Measurements from ENCODE around the gene DENND1A.

DENND1A gene

DNA sequence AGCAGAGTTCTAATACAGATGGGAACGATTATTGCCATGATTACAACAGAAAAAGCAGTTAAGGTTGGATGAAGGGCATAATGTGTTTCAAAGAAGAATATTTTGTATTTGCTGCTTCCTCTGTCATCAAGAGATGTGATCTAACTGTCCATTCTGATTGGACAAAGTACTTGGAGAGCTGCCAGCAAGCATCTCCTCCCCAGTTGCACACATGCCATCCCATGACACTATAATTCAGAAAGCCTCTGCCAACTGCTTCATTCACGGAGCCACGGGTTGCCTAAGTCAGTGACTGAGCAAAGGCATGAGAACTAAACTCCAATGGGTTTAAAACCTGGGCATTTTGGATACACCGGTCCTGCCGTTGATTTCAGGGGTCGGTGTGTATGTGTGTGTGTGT, 320.1 kb downstream of the DENND1A start:
- TF ChIP-seq, protein P1, sequence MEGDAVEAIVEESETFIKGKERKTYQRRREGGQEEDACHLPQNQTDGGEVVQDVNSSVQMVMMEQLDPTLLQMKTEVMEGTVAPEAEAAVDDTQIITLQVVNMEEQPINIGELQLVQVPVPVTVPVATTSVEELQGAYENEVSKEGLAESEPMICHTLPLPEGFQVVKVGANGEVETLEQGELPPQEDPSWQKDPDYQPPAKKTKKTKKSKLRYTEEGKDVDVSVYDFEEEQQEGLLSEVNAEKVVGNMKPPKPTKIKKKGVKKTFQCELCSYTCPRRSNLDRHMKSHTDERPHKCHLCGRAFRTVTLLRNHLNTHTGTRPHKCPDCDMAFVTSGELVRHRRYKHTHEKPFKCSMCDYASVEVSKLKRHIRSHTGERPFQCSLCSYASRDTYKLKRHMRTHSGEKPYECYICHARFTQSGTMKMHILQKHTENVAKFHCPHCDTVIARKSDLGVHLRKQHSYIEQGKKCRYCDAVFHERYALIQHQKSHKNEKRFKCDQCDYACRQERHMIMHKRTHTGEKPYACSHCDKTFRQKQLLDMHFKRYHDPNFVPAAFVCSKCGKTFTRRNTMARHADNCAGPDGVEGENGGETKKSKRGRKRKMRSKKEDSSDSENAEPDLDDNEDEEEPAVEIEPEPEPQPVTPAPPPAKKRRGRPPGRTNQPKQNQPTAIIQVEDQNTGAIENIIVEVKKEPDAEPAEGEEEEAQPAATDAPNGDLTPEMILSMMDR (IDR thresholded peaks at IDR 0.05) = no peak
- Histone ChIP-seq H3K4me3 (no peak overlapping the region), H3K27ac (no peak overlapping the region)
- DNase-seq (ENCODE audit: low spot score) = no peak

DNA sequence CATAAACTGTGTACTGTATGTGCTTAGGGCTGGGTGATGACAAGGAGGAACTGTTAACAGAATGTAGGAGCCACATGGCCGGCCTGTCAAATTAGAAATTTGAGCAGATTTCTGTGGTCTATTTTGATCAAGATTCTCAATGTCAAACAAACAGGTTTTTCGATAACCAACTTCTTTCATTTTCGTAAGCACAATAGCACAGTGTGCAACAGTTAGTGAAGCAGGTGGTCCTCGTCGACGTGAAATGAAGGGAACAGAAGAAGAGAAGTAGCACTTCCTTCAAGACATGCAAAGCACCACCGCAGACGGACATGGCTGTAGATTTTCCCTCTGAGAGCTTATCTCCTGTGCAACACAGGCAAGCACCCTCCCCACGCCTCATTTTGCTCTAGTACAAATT, 321.8 kb downstream of the DENND1A start:
- TF ChIP-seq, protein P1 (IDR thresholded peaks at IDR 0.05) = no peak
- no peak overlapping the region for H3K27ac ChIP-seq
- H3K4me3 ChIP-seq = no peak overlapping the region
- no peak for DNase-seq (ENCODE audit: low spot score)

DNA sequence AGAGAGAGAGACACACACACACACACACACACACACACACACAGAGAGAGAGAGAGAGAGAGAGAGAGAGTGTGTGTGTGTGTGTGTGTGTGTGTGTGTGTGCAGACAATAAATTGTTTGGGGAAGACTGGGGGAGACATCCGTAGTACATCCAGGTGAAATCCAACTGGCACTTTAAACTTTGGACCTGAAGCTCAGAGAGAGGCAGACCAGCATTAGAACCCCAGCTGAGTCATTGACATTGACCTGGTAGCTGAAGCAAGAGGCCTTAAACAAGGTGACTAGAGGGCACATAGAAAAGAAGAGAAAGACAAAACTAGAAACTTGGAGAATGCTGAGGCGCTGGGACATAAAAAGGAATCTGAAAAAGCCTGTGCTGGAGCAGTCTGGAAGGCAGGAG, 322.4 kb downstream of the DENND1A start:
- H3K4me3 ChIP-seq = no peak overlapping the region
- TF ChIP-seq, protein P1 (IDR thresholded peaks at IDR 0.05) = no peak
- no peak for DNase-seq (ENCODE audit: low spot score)
- no peak overlapping the region for H3K27ac ChIP-seq

DNA sequence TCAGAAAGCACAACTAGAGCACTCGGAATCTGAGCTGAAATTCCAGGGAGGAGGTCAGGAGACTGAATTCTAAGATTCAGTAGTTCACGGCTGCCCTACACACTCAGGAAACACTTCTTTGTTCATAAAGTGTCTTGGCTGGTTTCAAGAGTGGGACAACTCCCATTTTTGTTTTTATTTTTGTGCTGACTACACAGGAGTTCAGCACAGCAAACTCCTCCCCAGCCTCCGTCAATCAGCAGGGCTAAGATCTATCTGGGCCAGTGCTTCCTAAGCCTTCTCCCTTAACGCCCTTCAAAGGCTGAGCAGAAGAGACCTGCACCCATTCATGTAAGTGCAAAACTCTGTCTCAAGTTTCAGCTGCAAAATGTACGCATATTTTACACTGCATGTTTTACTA, 323.8 kb downstream of the DENND1A start:
- Histone ChIP-seq H3K4me3 (no peak overlapping the region), H3K27ac (no peak overlapping the region)
- DNase-seq (ENCODE audit: low spot score) = no peak
- TF ChIP-seq, protein P1 (IDR thresholded peaks at IDR 0.05) = no peak

DNA sequence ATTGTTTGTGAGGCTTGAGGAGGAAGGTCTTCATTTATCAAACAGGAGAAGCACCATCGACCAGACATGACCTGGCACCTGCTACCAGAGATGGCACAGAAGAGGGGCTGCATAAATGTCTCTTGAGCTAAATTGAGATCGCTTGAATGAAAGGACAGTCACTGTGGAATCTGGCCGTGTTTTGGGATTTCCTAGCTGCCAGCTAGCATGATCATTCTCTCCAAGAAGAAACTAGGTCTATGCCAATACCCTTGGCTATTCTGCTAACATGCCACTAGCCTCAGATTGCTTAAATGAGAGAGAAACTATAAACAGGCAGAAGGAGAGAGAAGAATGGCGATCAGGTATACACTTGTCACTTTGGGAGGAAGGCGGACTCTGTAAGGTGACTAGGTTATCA, 324.6 kb downstream of the DENND1A start:
- Histone ChIP-seq H3K4me3 (no peak overlapping the region), H3K27ac (no peak overlapping the region)
- TF ChIP-seq, protein P1 (IDR thresholded peaks at IDR 0.05) = no peak
- no peak for DNase-seq (ENCODE audit: low spot score)

DNA sequence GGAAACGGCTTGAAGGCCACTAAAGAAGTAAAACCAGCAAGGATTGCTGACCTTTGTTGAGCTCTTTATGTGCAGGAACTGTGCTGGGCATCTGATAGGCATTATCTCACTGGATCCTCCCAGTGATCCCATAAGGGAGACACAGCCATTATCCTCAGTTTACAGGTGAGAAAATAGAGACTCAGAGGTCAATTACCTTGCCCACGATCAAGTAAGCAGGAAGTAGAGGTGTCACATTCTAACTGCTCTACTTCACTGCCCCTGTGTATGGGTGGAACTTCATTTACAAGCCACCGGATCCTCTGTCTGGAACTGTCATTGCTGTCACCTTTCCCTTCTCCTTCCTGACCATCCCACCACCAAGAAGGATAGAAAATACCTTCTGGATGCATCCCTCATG, 325.1 kb downstream of the DENND1A start:
- TF ChIP-seq, protein P1 (IDR thresholded peaks at IDR 0.05) = no peak
- DNase-seq (ENCODE audit: low spot score) = no peak
- Histone ChIP-seq H3K27ac (no peak overlapping the region), H3K4me3 (no peak overlapping the region)

DNA sequence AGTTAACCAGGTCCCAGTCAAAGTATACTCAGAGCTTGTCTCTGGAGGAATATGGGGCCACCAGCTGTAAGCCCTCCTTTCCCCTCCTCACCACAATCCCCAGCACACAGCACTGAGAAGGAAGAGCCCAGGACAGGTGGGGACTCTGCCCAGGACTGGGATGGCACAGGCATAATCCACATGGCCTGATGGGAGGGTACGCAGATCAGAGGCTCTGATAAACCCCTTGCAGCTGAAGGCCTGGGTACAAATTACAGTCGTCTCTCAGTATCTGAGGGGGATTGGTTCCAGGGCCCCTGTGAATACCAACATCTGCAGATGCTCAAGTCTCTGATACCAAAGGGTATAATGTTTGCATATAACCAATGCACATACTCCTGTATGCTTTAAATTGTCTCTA, 328.1 kb downstream of the DENND1A start:
- no peak for DNase-seq (ENCODE audit: low spot score)
- TF ChIP-seq, protein P1 (IDR thresholded peaks at IDR 0.05) = no peak
- no peak overlapping the region for H3K4me3 ChIP-seq
- H3K27ac ChIP-seq = no peak overlapping the region

Data from coronary artery (tissue), 2 donors.